GM12801 (cell line): ENCODE data around the gene FSTL5.

Experiments
- TF ChIP-seq, protein P1 (sequence below): IDR thresholded peaks from one replicate; pipeline ENCODE4 v1.5.1; 2011; ENCODE audit warnings: control low read depth; ENCODE audit not compliant: insufficient read length; ENCODE audit errors: extremely low read depth

The FSTL5 gene

DNA sequence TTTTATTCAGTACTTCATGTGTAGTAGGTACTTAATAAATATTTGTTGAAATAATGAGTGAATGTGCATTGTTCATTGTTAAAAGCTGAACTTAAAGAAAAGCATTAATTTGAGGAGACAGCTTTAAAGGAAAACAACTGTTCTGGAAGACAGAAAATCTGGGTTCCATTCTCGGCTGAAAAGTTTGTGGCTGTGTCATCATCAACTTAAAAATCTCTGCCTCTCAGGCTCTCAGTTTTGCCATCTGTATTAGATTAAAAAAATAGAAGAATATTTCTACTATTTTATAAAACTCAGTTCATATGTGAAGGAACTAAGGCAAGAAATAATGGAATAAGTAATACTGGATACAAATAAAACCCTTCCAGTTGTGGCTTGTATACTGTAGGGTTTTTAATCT lies 62.5 kb downstream of the FSTL5 start:
- TF ChIP-seq, protein P1, sequence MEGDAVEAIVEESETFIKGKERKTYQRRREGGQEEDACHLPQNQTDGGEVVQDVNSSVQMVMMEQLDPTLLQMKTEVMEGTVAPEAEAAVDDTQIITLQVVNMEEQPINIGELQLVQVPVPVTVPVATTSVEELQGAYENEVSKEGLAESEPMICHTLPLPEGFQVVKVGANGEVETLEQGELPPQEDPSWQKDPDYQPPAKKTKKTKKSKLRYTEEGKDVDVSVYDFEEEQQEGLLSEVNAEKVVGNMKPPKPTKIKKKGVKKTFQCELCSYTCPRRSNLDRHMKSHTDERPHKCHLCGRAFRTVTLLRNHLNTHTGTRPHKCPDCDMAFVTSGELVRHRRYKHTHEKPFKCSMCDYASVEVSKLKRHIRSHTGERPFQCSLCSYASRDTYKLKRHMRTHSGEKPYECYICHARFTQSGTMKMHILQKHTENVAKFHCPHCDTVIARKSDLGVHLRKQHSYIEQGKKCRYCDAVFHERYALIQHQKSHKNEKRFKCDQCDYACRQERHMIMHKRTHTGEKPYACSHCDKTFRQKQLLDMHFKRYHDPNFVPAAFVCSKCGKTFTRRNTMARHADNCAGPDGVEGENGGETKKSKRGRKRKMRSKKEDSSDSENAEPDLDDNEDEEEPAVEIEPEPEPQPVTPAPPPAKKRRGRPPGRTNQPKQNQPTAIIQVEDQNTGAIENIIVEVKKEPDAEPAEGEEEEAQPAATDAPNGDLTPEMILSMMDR: no peak

DNA sequence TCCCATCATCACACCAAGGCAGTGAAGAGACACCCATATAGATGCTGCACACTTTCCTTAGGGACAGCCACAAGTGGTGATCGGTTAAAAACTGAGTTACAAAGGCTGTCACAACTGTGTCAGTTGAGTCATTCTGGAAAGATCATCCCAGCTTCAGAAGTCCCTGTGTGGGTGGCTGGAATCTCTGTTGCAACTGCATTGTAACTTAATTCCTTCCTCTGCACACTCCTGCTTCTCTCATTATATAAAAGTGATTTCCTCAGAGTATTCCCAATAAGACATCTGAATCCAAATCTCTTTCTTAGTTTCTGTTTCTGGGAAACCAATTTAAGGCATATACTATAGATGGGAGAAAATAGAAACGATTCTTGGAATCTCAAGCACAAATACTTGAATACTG lies 88.1 kb downstream of the FSTL5 start:
- TF ChIP-seq, protein P1: no peak

- TF ChIP-seq, protein P1: no peak
These were observed 102.6 kb downstream of the FSTL5 start for GRCh38 chr4:162061214-162061613.

GRCh38 chr4:162059656-162060055 lies 104.1 kb downstream of the FSTL5 start:
- TF ChIP-seq, protein P1: no peak

- TF ChIP-seq, protein P1: no peak
These were observed 106.8 kb downstream of the FSTL5 start for GRCh38 chr4:162056990-162057389.

DNA sequence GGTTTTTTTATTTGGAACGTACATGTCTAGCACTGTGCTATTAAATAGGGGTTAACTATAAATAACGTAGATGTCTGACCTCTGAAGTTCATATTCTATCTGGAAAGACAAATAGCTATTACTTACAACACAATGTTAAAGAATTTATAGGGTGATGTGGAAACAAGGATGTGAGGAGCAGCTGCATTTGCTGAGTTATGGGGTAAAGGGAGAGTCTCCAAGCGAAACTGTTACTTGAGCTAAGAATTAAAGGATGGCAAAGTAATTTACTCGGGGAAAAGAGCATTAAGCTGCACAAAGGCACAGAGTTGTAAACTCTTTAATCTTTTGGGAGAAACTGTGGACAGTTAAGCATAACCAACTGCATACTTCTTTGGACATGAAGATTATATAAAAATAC lies 117.7 kb downstream of the FSTL5 start:
- TF ChIP-seq, protein P1: no peak

- TF ChIP-seq, protein P1: no peak
These were observed 125.7 kb downstream of the FSTL5 start for GRCh38 chr4:162038112-162038511.

- TF ChIP-seq, protein P1: no peak
These were observed 145.9 kb downstream of the FSTL5 start for GRCh38 chr4:162017863-162018262.
